Fibroblast of lung (primary cell): ENCODE results near the gene TRAPPC3L.

Experiments
- CTCF ChIP-seq, 2 donors: IDR thresholded peaks in 1 of 2; conservative IDR thresholded peaks in 1 of 2; 1 replicate in 1 of 2; 2 replicates in 1 of 2; pipeline ENCODE4 v1.5.1; 2011 to 2012; ENCODE audit warnings: low read length in 2 of 2, control low read depth in 1 of 2, inconsistent platforms in 1 of 2, low read depth in 1 of 2, mild to moderate bottlenecking in 1 of 2
- EZH2 ChIP-seq: IDR thresholded peaks from 2 replicates; pipeline ENCODE4 v1.5.1; 2012; ENCODE audit warnings: low read length, control low read depth, mild to moderate bottlenecking; ENCODE audit errors: missing control alignments

GRCh38 chr6:116459927-116460326 lies 85.6 kb downstream of the TRAPPC3L start:
- TF ChIP-seq CTCF (conservative IDR thresholded peaks at IDR 0.05 in 1 of 2, IDR thresholded peaks at IDR 0.05 in 1 of 2; ENCODE audit: low read depth in 1 of 2, low read length in 2 of 2) (no peak), EZH2 (no peak)
